Cardiac muscle cell (in vitro differentiated cells and primary cell): Measurements from ENCODE around the gene DNAH11. TPM values are rescaled to one million over a fixed set of nuclear protein-coding genes. Genes with fewer than 3 reads are reported as not detected.

Source experiments
- DNase-seq, 2 donors: peaks; one replicate each; pipeline versions ENCODE4 v3.0.0 to v3.0.0-alpha.2; 2010 to 2017; ENCODE audit warnings: low read depth in 1 of 2, low spot score in 1 of 2
- H3K27ac ChIP-seq: fragments of 200-600 bp; sonication (generic); 2 replicates; pipeline ENCODE4 v1.5.1; 2016
- H3K27me3 ChIP-seq: fragments of 200-600 bp; sonication (generic); 2 replicates; pipeline ENCODE4 v1.6.0; 2016; ENCODE audit warnings: control low read depth
- H3K36me3 ChIP-seq: fragments of 200-600 bp; sonication (generic); 2 replicates; pipeline ENCODE4 v1.5.1; 2016; ENCODE audit warnings: control low read depth
- H3K4me1 ChIP-seq: fragments of 200-600 bp; sonication (generic); 2 replicates; pipeline ENCODE4 v1.8.1; 2017; ENCODE audit warnings: low read depth, mild to moderate bottlenecking, mixed run types
- H3K4me3 ChIP-seq: fragments of 200-600 bp; sonication (generic); 2 replicates; pipeline ENCODE4 v1.5.1; 2016; ENCODE audit warnings: mild to moderate bottlenecking
- H3K9me3 ChIP-seq: fragments of 200-600 bp; sonication (generic); 2 replicates; pipeline ENCODE4 v1.5.1; 2017; ENCODE audit warnings: low read depth, mild to moderate bottlenecking, control low read depth
- polyA plus RNA-seq: library from polyadenylated mRNA; unstranded; fragments of >200 nt; fragmentation: Nextera tagmentation; extraction: Ambion mirVana; gene quantifications from 2 replicates; pipeline ENCODE4 v1.2.1, GENCODE V29; 2016
- total RNA-seq: library from RNA; depleted of rRNA; stranded (reverse); fragments of >200 nt; gene quantifications from 2 replicates; pipeline ENCODE4 v1.2.3, GENCODE V29; 2016
- TF ChIP-seq, protein P1 (sequence below): IDR thresholded peaks from 2 replicates; pipeline ENCODE4 v1.5.1; 2012; ENCODE audit warnings: low read depth, mild to moderate bottlenecking, low read length

DNAH11 gene
- total and polyA plus RNA-seq, 2 experiments from 2014 or later, result 0.60 to 1.9 TPM

DNA sequence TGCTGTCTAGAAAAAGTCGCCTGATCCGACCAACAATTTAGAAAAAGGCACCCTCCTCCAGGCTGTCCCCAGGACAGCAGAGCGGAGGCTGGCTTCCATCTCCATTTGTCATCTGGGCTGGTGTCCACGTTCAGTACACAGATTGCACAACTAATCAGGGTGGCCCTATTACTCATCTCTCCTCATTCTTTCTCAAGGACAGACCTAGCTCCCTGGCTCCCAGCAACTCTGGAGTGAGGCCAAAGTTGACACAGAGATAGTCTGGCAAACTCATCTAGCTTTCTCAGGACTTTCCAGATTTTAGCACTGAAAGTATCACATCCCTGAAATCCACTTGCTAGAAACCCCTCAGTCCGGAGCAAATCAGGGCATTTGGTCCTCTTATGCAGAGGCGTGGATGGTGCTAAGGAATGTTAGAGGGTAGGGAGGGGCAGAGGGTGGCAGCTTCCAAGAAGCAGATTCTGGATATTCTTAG, 75.1 kb downstream of the DNAH11 start:
- Histone ChIP-seq H3K27me3 (no peaks in the 10 kb centered on the region), H3K4me1 (peaks cover 3% of the 10 kb centered on the region), H3K27ac (no peak overlapping the region), H3K4me3 (no peak overlapping the region), H3K36me3 (no peaks in the 10 kb centered on the region), H3K9me3 (no peaks in the 10 kb centered on the region)
- TF ChIP-seq, protein P1, sequence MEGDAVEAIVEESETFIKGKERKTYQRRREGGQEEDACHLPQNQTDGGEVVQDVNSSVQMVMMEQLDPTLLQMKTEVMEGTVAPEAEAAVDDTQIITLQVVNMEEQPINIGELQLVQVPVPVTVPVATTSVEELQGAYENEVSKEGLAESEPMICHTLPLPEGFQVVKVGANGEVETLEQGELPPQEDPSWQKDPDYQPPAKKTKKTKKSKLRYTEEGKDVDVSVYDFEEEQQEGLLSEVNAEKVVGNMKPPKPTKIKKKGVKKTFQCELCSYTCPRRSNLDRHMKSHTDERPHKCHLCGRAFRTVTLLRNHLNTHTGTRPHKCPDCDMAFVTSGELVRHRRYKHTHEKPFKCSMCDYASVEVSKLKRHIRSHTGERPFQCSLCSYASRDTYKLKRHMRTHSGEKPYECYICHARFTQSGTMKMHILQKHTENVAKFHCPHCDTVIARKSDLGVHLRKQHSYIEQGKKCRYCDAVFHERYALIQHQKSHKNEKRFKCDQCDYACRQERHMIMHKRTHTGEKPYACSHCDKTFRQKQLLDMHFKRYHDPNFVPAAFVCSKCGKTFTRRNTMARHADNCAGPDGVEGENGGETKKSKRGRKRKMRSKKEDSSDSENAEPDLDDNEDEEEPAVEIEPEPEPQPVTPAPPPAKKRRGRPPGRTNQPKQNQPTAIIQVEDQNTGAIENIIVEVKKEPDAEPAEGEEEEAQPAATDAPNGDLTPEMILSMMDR, result no peak
- DNase-seq, result peak in 1 of 2 donors; percentile 87

DNA sequence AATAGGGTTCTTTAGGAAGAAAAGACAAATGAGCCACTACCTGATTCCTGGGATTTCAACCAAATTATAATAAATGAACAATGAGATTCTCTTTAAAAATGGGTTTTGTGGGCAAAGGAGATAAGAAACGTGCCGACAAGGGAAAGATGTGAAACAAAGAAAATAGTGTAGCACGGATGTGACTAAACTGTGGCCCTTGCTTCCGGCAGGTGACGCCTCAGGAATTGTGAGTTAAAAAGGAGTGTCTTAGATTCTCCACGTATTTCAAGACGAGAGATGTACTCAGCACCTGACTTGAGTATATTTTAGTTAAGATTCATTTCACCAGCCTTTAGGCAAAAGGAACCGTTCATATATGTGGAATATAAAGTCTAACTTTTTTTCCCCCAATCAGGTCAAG, 75.9 kb downstream of the DNAH11 start:
- no peaks in the 10 kb centered on the region for H3K36me3 ChIP-seq
- DNase-seq, result no peak
- H3K4me3 ChIP-seq, result no peak overlapping the region
- H3K27me3 ChIP-seq, result no peaks in the 10 kb centered on the region
- H3K27ac ChIP-seq, result no peak overlapping the region
- no peaks in the 10 kb centered on the region for H3K9me3 ChIP-seq
- peaks cover 3% of the 10 kb centered on the region for H3K4me1 ChIP-seq
- TF ChIP-seq, protein P1, result no peak

DNA sequence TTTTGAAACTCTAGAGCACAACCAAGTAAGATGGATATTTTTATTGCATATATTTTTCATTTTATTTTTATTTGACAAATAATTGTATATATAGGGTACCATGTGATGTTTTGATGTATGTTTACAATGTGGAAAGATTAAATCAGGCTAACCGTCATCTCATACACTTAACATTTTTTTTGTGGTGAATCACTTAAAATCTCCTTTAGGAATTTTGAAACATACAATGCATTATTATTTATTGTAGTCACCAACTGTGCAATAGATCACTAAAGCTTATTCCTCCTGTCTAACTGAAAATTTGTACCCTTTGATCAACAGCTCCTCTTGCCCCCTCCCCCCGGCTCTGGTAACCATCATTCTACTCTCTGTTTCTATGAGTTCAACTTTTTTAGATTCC, 77.2 kb downstream of the DNAH11 start:
- DNase-seq, result no peak
- Histone ChIP-seq H3K9me3 (no peaks in the 10 kb centered on the region), H3K4me1 (peaks cover 3% of the 10 kb centered on the region), H3K4me3 (no peak overlapping the region), H3K27me3 (no peaks in the 10 kb centered on the region), H3K27ac (no peak overlapping the region), H3K36me3 (no peaks in the 10 kb centered on the region)
- TF ChIP-seq, protein P1, result no peak

DNA sequence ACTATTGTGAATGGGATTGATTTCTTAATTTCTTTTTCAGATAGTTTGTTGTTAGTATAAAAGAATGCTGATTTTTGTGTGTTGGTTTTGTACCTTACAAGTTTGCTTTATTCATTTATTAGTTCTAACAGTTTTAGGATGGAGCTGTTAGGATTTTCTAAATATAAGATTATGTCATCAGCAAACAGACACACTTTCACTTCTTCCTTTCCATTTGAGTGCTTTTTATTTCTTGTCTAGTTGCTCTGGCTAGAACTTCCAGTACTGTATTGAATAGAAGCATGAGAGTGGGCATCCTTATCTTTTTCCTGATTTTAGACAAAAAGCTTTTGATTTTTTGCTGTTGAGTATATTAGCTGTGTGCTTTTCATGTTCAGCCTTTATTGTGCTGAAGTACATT, 81.5 kb downstream of the DNAH11 start:
- no peak overlapping the region for H3K4me3 ChIP-seq
- no peaks in the 10 kb centered on the region for H3K36me3 ChIP-seq
- no peaks in the 10 kb centered on the region for H3K4me1 ChIP-seq
- H3K27me3 ChIP-seq, result no peaks in the 10 kb centered on the region
- H3K9me3 ChIP-seq, result no peaks in the 10 kb centered on the region
- TF ChIP-seq, protein P1, result no peak
- H3K27ac ChIP-seq, result no peak overlapping the region
- no peak for DNase-seq

DNA sequence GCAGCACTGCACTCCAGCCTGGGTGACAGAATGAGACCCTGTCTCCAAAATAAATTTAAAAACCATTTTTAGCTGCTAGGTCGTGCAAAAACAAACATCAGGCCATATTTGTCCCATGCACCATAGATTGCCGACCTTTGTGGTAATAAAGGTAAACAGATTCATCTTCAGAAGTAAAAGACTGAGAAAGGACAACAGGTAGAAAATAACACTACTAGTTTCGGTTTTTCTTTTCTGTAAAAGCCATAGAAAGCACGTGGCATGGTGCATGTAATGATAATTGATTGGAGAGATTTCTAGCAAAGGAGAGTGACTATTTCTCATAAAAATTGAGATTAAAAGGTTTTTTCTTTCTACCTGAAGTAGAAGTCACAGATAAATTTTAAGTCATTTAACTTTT, 93.9 kb downstream of the DNAH11 start:
- Histone ChIP-seq H3K27ac (no peak overlapping the region), H3K4me1 (peaks cover 4% of the 10 kb centered on the region), H3K4me3 (no peak overlapping the region), H3K9me3 (no peaks in the 10 kb centered on the region), H3K36me3 (no peaks in the 10 kb centered on the region), H3K27me3 (no peaks in the 10 kb centered on the region)
- no peak for DNase-seq
- TF ChIP-seq, protein P1, result no peak
